ENCODE results near the gene ZNF512. TPM values are rescaled to one million over a fixed set of nuclear protein-coding genes. Genes with fewer than 3 reads are reported as not detected.
"Not testable (repeated sequence)": the region's sequence is repeated elsewhere in the genome, so short reads cannot be mapped to it uniquely, and the experiment has no call there.

ZNF512 gene
- total RNA-seq, 2 donors from 2014 or later, result 31.4 to 55.6 TPM

GRCh38 chr2:27545348-27546141 is 37.3 kb upstream of the ZNF512 start:
- intact Hi-C loops (cut with DNase I), result no loop called here
- no peak overlapping the region for H3K27ac ChIP-seq
- no peaks in the 10 kb centered on the region for H3K27me3 ChIP-seq (replicated peaks; ENCODE audit: insufficient read depth)
- H3K4me3 ChIP-seq, result no peak overlapping the region
- H3K9me3 ChIP-seq, result no peaks in the 10 kb centered on the region
- DNase-seq (ENCODE audit: low spot score), result no peak
- TF ChIP-seq POLR2A (IDR thresholded peaks at IDR 0.05), result no peak
- TF ChIP-seq POLR2AphosphoS5 (IDR thresholded peaks at IDR 0.05), result no peak
- TF ChIP-seq, protein P1, sequence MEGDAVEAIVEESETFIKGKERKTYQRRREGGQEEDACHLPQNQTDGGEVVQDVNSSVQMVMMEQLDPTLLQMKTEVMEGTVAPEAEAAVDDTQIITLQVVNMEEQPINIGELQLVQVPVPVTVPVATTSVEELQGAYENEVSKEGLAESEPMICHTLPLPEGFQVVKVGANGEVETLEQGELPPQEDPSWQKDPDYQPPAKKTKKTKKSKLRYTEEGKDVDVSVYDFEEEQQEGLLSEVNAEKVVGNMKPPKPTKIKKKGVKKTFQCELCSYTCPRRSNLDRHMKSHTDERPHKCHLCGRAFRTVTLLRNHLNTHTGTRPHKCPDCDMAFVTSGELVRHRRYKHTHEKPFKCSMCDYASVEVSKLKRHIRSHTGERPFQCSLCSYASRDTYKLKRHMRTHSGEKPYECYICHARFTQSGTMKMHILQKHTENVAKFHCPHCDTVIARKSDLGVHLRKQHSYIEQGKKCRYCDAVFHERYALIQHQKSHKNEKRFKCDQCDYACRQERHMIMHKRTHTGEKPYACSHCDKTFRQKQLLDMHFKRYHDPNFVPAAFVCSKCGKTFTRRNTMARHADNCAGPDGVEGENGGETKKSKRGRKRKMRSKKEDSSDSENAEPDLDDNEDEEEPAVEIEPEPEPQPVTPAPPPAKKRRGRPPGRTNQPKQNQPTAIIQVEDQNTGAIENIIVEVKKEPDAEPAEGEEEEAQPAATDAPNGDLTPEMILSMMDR (IDR thresholded peaks at IDR 0.05), result no peak
- WGBS, result 93% methylated on average over 5 of the region's 5 CpGs
- H3K36me3 ChIP-seq, result no peaks in the 10 kb centered on the region
- no peaks in the 10 kb centered on the region for H3K4me1 ChIP-seq (replicated peaks)

- Histone ChIP-seq H3K27ac (no peak overlapping the region), H3K36me3 (no peaks in the 10 kb centered on the region), H3K9me3 (no peaks in the 10 kb centered on the region), H3K27me3 (replicated peaks; ENCODE audit: insufficient read depth) (no peaks in the 10 kb centered on the region), H3K4me1 (replicated peaks) (no peaks in the 10 kb centered on the region), H3K4me3 (no peak overlapping the region)
- intact Hi-C loops (cut with DNase I), result no loop called here
- 72% methylated on average over 1 of the region's 1 CpG for WGBS
- TF ChIP-seq POLR2AphosphoS5 (IDR thresholded peaks at IDR 0.05) (no peak), POLR2A (IDR thresholded peaks at IDR 0.05) (no peak)
- TF ChIP-seq, protein P1 (IDR thresholded peaks at IDR 0.05), result no peak
- no peak for DNase-seq (ENCODE audit: low spot score)
Observed at GRCh38 chr2:27549303-27549702, 33.5 kb upstream of the ZNF512 start.

DNA sequence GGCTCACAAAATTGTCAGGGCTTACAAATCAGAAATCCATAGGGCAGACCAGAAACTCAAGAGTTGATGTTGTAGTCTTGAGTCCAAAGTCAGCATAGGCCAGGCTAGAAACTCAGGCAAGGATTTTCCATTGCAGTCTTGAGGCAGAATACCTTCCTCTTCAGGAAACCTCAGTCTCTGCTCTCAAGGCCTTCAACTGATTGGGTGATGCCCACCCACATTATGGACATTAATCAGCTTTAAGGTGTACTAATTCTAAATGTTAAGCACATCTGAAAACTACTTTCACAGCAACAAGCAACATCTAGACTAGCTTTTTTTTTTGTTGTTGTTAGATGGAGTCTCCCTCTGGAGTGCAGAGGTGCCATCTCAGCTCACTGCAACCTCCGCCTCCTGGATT is 31.3 kb upstream of the ZNF512 start:
- 100% methylated on average over 1 of the region's 1 CpG for WGBS
- Histone ChIP-seq H3K27ac (no peak overlapping the region), H3K9me3 (no peaks in the 10 kb centered on the region), H3K4me3 (no peak overlapping the region), H3K4me1 (replicated peaks) (no peaks in the 10 kb centered on the region), H3K36me3 (no peaks in the 10 kb centered on the region), H3K27me3 (replicated peaks; ENCODE audit: insufficient read depth) (no peaks in the 10 kb centered on the region)
- DNase-seq (ENCODE audit: low spot score), result no peak
- intact Hi-C loops (cut with DNase I), result no loop called here
- TF ChIP-seq POLR2AphosphoS5 (IDR thresholded peaks at IDR 0.05), result no peak
- TF ChIP-seq POLR2A (IDR thresholded peaks at IDR 0.05), result no peak
- TF ChIP-seq, protein P1 (IDR thresholded peaks at IDR 0.05), result no peak

- Histone ChIP-seq H3K27ac (no peak overlapping the region), H3K27me3 (replicated peaks; ENCODE audit: insufficient read depth) (no peaks in the 10 kb centered on the region), H3K4me1 (replicated peaks) (no peaks in the 10 kb centered on the region), H3K36me3 (no peaks in the 10 kb centered on the region), H3K9me3 (no peaks in the 10 kb centered on the region), H3K4me3 (no peak overlapping the region)
- DNase-seq (ENCODE audit: low spot score), result no peak
- intact Hi-C loops (cut with DNase I), result no loop called here
- 79% methylated on average over 2 of the region's 2 CpGs for WGBS
- TF ChIP-seq POLR2AphosphoS5 (IDR thresholded peaks at IDR 0.05) (no peak), POLR2A (IDR thresholded peaks at IDR 0.05) (no peak)
- TF ChIP-seq, protein P1 (IDR thresholded peaks at IDR 0.05), result no peak
Observed at GRCh38 chr2:27552941-27553340, 29.9 kb upstream of the ZNF512 start.

GRCh38 chr2:27554451-27554850 is 28.4 kb upstream of the ZNF512 start:
- H3K4me3 ChIP-seq; H3K4me1 ChIP-seq (replicated peaks); H3K9me3 ChIP-seq; DNase-seq (ENCODE audit: low spot score); H3K36me3 ChIP-seq; intact Hi-C loops (cut with DNase I); H3K27me3 ChIP-seq (replicated peaks; ENCODE audit: insufficient read depth); H3K27ac ChIP-seq: not testable (repeated sequence)
- 72% methylated on average over 3 of the region's 3 CpGs for WGBS
